Erythroblast (primary cell): ENCODE data around the gene C19orf25.
"Not testable (repeated sequence)": the region's sequence is repeated elsewhere in the genome, so short reads cannot be mapped to it uniquely, and the experiment has no call there.

Experiments used
- DNase-seq, 2 experiments: peaks; one replicate each; lab custom pipeline; 2025; lab: John Stamatoyannopoulos, UW
- GATA1 ChIP-seq: IDR thresholded peaks from 2 replicates; pipeline ENCODE4 v1.6.1; 2011; ENCODE audit warnings: low read depth, mild to moderate bottlenecking, control low read depth, low read length, moderate library complexity
- POLR2A ChIP-seq: IDR thresholded peaks from 2 replicates; pipeline ENCODE4 v1.6.1; 2011; ENCODE audit warnings: mild to moderate bottlenecking, low read length

Gene C19orf25

DNA sequence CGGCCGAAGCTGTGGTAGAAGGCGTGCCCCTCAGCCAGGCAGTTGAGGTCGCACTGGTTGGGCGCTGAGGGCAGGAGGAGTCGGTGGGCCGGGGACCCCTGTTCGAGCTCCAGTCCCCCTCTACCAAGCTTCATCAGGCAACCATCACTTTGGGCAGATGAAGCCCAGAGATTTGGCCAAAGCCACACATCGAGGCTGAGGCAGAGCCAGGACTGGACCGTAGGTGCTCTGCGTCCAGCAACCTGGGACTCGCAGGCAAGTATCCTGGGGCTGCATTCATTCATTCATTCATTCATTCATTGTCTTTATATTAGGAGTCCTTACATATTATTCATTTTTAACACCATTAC, 29.5 kb upstream of the C19orf25 start:
- TF ChIP-seq POLR2A = no peak
- TF ChIP-seq GATA1 = no peak
- DNase-seq = no peak

DNA sequence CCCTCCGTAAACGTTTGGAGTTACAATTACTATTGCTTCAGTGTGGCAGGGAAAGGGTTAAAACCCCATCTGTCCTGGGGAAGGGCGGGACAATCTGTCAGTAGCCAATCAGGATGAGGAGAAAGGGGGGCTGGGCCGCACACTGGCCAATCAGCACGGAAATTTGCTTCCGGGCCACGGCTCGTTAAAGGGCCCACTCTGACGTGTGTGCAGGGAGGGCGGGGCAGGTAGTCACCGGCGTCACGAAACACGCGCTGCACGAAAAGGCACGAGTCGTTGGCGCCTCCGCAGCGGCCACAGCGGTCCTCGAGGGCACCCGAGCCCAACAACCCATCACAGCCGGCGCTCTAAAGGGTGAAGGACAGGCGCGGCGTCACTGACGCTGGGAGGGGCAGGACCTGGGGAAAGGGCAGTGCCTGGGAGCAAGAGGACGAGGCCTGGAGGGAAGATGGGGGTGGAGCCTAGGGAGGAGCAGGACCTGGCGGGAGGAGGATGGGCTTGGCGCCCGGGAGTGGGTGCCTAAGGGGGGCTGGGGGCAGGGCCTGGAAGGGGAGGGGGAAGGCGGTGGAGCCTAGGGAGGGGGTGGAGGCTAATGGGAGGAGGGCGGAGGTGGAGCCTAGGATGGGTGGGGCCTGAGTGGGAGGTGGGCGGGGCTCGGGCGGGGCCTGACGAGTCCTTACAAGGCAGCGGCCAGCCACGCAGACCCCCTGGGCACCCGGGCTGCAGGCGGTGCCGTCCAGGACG, 28.9 kb upstream of the C19orf25 start:
- peak; percentile 96 to 97 for DNase-seq
- no peak for TF ChIP-seq POLR2A
- TF ChIP-seq GATA1 = no peak

DNA sequence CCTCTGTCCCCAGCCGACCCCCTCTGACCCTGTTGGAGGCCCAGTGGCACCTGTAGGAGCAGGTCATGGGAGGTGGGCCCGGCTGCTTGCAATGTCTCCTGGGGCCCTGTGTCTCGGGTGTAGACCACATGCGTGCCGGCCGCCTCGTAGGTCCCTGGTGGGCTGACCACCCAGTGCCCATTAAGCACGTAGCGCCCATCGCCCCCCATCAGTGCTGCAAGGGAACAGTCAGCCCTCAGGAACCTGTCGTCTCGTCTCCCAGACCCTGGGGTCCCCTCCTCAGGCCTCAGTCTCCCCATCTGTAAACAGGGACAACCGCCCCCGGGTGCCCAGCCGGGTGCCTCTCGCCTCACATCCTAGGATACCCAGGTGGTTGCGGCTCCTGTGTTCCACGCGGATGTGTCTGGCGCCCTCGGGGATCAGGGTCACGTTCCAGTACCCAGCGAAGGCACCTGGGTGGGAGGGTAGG, 28.2 kb upstream of the C19orf25 start:
- DNase-seq = no peak
- no peak for TF ChIP-seq GATA1
- TF ChIP-seq POLR2A = no peak

DNA sequence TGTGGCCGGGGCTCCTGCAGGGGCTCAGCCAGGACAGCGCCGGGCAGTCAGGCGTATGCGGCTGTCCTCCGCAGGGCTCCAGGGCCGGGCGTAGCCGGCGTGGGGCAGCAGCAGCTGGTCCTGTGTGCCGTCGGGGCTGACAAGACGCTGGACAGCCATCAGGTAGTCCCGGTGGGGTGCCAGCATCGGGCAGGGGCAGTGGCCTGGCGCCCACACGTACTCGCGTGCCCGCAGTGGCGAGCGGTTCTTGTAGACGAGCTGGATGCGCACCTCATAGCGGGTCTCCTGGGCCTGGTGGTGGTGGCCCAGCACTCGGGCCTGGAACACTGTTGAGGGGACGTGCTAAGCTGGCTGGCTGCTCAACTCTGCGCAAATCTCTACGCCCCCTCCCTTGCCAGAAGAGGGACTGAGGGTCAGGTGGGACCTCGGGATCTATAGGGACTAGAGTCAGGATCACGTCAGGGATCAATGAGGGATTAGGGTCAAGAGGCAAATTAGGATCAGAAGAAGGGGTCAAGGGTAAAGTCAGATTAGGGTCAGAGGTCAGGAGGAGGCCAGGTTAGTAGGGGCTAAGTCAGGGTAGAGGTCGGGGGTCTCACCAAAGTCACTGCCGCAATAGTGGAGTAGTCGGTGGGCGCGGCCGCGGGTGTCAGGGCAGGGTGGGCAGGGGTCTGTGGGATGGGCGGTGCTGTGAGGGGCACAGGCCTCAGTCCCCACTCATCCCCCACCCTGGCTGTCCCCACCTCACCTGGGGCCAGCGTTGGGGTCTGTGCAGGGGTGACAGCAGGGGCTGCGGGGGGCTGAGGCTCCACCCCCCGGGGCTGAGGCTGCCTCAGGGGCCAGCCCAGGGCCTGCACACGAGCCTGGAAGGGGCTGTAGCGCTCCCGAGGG, 27.2 kb upstream of the C19orf25 start:
- TF ChIP-seq GATA1 = no peak
- TF ChIP-seq POLR2A = no peak
- DNase-seq = no peak

DNA sequence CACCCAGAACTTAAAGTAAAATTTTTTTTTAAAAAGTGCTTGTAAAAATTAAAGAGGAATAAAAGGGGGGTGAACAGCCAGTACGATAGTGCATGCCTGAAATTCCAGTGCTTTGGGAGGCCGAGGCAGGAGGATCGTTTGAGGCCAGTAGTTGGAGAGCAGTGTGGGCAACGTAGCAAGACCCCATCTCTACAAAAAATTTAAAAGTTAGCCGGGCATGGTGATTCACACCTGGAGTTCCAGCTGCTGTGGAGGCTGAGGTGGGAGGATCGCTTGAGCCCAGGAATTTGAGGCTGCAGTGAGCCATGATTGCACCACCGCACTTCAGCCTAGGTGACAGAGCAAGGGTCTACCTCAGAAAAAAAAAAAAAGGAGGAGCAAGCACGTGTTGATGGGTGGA, 26.0 kb upstream of the C19orf25 start:
- DNase-seq = no peak
- TF ChIP-seq GATA1 = no peak
- no peak for TF ChIP-seq POLR2A

DNA sequence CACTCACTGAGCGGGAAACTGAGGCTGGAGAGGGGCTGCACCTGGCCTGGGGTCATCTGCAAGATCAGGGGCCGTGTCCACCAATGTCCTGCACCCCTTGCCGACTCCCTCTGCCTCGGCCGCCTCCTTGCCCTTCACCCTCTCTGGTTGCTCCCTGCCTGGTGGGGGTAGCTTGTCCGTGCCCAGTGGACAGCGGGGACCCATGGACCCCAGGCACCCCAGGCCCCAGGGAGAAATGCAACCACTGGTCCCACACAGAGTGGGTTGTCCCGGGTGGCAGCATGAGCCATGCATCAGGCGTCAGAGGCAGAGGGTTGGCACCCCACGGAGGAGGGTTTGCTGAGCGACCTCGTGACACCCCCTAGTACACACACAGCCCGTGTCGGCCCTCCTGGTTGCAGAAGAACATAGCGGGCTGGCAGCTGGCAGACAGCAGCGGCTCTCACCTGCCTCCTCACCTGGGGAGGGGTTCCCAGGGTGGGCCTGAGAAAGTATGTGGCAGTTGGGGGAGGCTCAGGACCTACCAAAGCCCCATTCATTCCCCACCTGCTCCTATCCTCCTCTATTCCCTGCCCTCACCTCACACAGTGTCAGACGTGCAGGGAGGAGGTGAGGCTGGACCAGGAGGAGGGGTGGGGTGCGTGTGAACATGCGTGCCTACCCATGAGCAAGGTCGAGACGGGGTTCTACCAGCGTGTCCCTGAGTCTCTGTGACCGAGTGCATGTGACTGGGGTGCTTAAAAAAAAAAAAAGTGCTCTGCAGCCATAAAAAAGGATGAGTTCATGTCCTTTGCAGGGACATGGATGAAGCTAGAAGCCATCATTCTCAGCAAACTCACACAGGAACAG, 25.1 kb upstream of the C19orf25 start:
- no peak for TF ChIP-seq GATA1
- no peak for TF ChIP-seq POLR2A
- DNase-seq = no peak

DNA sequence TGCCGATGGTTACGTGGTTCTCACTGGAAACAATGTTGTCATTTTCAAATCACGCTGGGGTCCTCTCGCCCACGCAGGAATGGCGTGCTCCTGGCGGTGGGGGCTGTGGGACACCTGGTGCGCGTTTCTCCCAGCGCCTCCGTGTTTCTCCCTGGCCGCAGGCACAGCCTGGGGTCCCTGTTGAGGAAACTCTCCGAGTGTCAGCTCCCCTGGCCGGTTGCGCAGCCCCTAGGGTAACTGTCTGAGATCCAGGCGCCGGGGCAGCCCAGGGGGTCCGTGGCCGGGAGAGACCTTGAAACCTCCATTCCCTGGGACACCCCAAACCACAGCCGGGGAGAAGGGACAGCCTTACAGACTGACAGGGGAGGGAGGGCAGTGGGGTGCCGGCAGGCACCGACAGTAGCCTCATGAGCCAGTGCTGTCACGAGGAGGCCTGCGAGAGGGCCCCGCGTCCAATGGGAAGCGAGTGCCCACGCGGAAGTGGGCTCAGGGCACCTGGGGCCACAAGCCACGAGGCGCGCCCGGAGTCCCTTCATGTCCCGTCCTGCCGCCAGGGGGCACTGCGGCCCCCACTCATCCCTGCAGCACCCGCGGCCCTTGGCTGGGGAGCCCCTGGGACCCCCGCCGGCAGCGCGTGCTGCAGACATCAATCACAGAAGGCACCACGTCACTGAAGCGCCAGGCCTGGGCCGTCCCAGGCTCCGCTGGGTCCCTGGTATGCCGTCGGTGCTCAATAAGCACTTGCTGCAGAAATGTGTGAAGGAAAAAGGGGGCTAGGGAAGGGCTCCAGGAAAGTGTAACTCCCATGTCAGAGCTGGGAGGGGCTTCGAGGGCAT, 24.3 kb upstream of the C19orf25 start:
- TF ChIP-seq GATA1 = no peak
- TF ChIP-seq POLR2A = no peak
- DNase-seq = peak; percentile 73 to 81

DNA sequence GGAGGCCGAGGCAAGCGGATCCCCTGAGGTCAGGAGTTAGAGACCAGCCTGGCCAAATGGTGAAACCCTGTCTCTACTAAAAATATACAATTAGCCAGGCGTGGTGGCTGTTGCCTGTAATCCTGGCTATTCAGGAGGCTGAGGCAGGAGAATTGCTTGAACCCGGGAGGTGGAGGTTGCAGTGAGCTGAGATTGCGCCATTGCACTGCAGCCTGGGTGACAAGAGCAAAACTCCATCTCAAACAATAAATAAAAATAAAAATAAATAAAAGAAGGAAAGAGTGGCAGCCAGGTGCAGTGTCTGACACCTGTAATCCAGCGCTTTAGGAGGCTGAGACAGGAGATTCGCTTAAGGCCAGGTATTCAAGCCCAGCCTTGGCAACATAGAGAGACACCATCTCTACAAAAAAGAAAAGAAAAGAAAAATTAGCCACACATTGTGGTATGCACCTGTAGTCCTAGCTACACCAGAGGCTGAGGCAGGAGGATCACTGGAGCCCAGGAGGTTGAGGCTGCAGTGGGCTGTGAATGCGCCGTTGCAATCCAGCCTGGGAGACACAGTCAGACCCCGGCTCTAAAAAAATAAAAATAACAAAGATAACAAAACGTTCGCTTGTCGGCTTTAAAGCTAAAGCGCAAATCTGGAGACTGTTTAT, 23.5 kb upstream of the C19orf25 start:
- no peak for DNase-seq
- TF ChIP-seq GATA1 (no peak), POLR2A (no peak)

DNA sequence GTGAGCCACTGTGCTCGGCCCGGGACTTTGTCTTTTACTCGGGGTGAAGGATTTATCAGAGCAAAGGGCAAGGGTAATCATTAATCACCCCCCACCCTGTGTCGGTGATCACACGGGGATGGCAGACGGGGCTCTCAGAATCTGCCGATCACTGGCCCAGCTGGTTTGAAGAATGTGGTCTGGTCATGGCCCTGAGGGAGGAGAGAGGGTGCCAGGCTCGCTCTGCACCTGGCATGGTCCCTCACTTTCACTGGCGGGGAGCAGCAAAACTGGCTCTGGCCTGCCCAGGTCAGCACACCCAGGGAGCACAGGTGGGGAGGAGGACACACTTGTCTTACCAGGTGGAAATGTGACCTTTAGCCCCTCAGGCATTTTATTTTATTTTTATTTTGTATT, 22.2 kb upstream of the C19orf25 start:
- DNase-seq = no peak
- TF ChIP-seq POLR2A (no peak), GATA1 (no peak)

DNA sequence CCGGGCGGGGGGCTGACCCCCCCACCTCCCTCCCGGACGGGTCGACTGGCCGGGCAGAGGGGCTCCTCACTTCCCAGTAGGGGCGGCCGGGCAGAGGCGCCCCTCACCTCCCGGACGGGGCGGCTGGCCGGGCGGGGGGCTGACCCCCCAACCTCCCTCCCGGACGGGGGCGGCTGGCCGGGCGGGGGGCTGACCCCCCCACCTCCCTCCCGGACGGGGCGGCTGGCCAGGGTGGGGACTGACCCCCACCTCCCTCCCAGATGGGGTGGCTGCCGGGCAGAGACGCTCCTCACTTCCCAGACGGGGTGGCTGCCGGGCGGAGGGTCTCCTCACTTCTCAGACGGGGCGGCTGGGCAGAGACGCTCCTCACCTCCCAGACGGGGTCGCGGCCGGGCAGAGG, 20.2 kb upstream of the C19orf25 start:
- not testable (repeated sequence) for DNase-seq

DNA sequence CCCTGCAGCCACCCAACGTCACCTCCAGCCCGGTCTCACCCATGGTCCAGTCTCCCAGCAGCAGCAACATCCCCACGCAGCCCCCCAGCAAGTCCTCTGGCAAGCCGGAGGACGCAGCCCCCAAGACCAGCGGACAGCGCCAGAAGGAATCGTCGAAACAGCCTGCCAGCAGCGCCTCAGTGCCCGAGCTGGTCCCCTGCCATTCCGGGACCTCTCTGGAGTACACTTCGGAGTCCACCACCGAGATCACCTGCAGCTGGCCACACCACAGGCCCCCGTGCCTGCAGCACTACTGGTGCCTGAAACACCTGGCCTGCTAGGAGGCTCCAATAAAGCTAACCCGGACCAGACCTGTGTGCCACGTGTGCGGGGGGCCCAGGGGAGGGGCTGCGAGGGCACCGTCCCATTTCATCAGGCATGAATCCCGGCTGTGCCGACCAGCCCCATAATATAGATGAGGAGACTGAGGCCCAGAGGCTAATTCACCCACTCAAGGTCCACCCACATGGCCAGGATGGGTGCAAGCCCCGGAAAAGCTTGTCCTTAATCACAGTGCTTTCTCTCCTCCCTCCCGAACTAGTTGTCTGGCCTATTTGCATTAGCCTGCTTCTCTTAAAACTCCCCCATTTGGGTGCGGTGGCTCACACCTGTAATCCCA, 18.7 kb upstream of the C19orf25 start:
- no peak for DNase-seq
- no peak for TF ChIP-seq GATA1
- no peak for TF ChIP-seq POLR2A

DNA sequence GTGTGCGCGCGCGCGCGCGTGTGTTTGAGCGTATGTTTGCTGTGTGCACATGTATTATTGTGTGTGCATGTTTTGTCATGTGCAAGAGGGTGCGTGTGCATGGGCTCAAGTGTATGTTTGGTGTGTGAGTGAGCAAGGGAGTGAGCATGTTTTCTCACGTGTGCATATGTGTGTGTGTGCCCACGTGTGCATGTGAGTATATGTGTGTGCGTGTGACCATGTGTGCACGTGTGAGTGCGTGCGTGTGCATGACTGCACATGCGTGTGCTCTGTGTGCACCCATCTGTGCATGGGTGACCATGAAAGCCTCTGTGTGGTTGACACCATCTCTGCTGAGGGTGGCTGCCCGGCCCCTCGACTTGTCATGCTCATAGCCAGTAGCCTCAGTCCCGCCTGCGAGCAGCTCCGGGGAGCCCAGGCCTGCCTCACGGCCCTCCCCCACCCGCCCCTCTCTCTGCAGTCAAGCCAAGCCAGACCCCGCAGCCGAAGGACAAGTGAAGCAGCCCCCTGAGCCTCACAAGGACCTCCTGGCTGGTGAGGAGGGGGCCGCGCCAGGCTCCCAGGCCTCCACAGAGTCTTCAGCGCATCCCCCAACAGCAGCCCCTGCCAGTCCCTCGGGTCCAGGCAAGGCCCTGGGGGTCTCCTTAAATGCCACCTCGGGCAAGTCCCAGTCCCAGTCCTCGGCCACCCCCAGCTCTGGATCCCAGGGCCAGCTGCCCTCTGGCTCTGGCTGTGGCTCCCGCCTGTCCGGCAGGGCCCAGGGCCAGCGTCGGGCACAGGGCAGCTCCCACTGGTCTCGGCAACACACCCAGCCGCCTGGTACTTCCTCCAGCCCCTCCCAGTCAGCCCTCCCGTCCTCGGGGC, 17.9 kb upstream of the C19orf25 start:
- TF ChIP-seq POLR2A (no peak), GATA1 (no peak)
- no peak for DNase-seq
